ENCODE measurements around the gene OSBPL3.

The OSBPL3 gene

GRCh38 chr7:24979470-24979862 is 512 bp downstream of the OSBPL3 start:
- DNase-seq (ENCODE audit: low spot score): no peak

- DNase-seq (ENCODE audit: low spot score): peak; percentile 36
These were observed 1.0 kb downstream of the OSBPL3 start for GRCh38 chr7:24978843-24979469.

GRCh38 chr7:24975644-24976260 is 4.2 kb downstream of the OSBPL3 start:
- DNase-seq (ENCODE audit: low spot score): no peak

- no peak for DNase-seq (ENCODE audit: low spot score)
These were observed 4.8 kb downstream of the OSBPL3 start for GRCh38 chr7:24975172-24975571.

- DNase-seq (ENCODE audit: low spot score): no peak
These were observed 5.7 kb downstream of the OSBPL3 start for GRCh38 chr7:24974026-24974832.

GRCh38 chr7:24972991-24973390 is 7.0 kb downstream of the OSBPL3 start:
- no peak for DNase-seq (ENCODE audit: low spot score)

GRCh38 chr7:24972166-24972477 is 7.9 kb downstream of the OSBPL3 start:
- no peak for DNase-seq (ENCODE audit: low spot score)

GRCh38 chr7:24971333-24972165 is 8.4 kb downstream of the OSBPL3 start:
- no peak for DNase-seq (ENCODE audit: low spot score)

- DNase-seq (ENCODE audit: low spot score): no peak
These were observed 9.3 kb downstream of the OSBPL3 start for GRCh38 chr7:24970676-24971075.

- DNase-seq (ENCODE audit: low spot score): no peak
These were observed 11.8 kb downstream of the OSBPL3 start for GRCh38 chr7:24968165-24968564.

- no peak for DNase-seq (ENCODE audit: low spot score)
These were observed 12.3 kb downstream of the OSBPL3 start for GRCh38 chr7:24967696-24968095.

- no peak for DNase-seq (ENCODE audit: low spot score)
These were observed 13.2 kb downstream of the OSBPL3 start for GRCh38 chr7:24966802-24967201.

GRCh38 chr7:24965831-24966708 is 13.9 kb downstream of the OSBPL3 start:
- no peak for DNase-seq (ENCODE audit: low spot score)

- no peak for DNase-seq (ENCODE audit: low spot score)
These were observed 15.8 kb downstream of the OSBPL3 start for GRCh38 chr7:24964191-24964590.

- DNase-seq (ENCODE audit: low spot score): no peak
These were observed 16.8 kb downstream of the OSBPL3 start for GRCh38 chr7:24963218-24963617.

GRCh38 chr7:24962418-24962962 is 17.5 kb downstream of the OSBPL3 start:
- DNase-seq (ENCODE audit: low spot score): no peak

GRCh38 chr7:24959735-24960485 is 20.1 kb downstream of the OSBPL3 start:
- DNase-seq (ENCODE audit: low spot score): no peak

GRCh38 chr7:24958399-24958798 is 21.6 kb downstream of the OSBPL3 start:
- no peak for DNase-seq (ENCODE audit: low spot score)

- no peak for DNase-seq (ENCODE audit: low spot score)
These were observed 24.0 kb downstream of the OSBPL3 start for GRCh38 chr7:24956021-24956420.

- DNase-seq (ENCODE audit: low spot score): no peak
These were observed 24.7 kb downstream of the OSBPL3 start for GRCh38 chr7:24955313-24955712.
